CD4-positive, alpha-beta T cell (primary cell): ENCODE data around the gene NUDT14. TPM values are rescaled to one million over a fixed set of nuclear protein-coding genes. Genes with fewer than 3 reads are reported as not detected.

ENCODE experiments used
- ATAC-seq: fragments of 200-7000 bp; cut with Tn5 transposase; one replicate; pipeline ENCODE4 v1.10.0; 2022; ENCODE audit warnings: mild to moderate bottlenecking; ENCODE audit not compliant: poor library complexity
- CTCF ChIA-PET: fragments of 350-600 bp; sonication (Branson Sonifier 250); formaldehyde crosslinking; loops from one replicate; lab custom pipeline; 2021; ENCODE audit warnings: antibody characterized with exemption, inconsistent platforms; lab: Charles Lee
- POLR2A ChIA-PET: fragments of 350-600 bp; sonication (Branson Sonifier 250); formaldehyde crosslinking; loops from one replicate; lab custom pipeline; 2021; ENCODE audit warnings: antibody characterized with exemption, inconsistent platforms; lab: Charles Lee
- DNase-seq, 14 experiments: peaks; one replicate each; pipeline ENCODE4 v3.0.0-alpha.2; 2013 to 2020; ENCODE audit warnings: mixed read lengths in 2 of 14
- H3K27ac ChIP-seq, 2 donors: one replicate each; pipeline versions ENCODE4 v1.5.1 to v1.7.0; 2013; ENCODE audit warnings: low read length in 2 of 2, low read depth in 1 of 2, mild to moderate bottlenecking in 1 of 2
- H3K27me3 ChIP-seq, 2 experiments: 1 replicate in 1 of 2; 2 replicates in 1 of 2; pipeline versions ENCODE4 v1.6.1 to v1.7.0; 2013; ENCODE audit warnings: low read length in 2 of 2, control low read depth in 1 of 2, mild to moderate bottlenecking in 1 of 2, moderate library complexity in 1 of 2; ENCODE audit not compliant: insufficient read depth in 2 of 2, control insufficient read depth in 1 of 2
- H3K36me3 ChIP-seq: one replicate; pipeline ENCODE4 v1.6.1; 2013; ENCODE audit warnings: low read length, control low read depth; ENCODE audit not compliant: insufficient read depth
- H3K4me1 ChIP-seq: one replicate; pipeline ENCODE4 v1.6.1; 2013; ENCODE audit warnings: low read length, control low read depth; ENCODE audit not compliant: insufficient read depth
- H3K4me3 ChIP-seq: one replicate; pipeline ENCODE4 v1.5.1; 2013; ENCODE audit warnings: mild to moderate bottlenecking, low read length, moderate library complexity
- H3K9me3 ChIP-seq, 2 experiments: 1 replicate in 1 of 2; 2 replicates in 1 of 2; pipeline versions ENCODE4 v1.6.1 to v1.7.0; 2013; ENCODE audit warnings: low read length in 2 of 2, mild to moderate bottlenecking in 2 of 2, control low read depth in 1 of 2, moderate library complexity in 1 of 2; ENCODE audit not compliant: control insufficient read depth in 1 of 2, insufficient read depth in 1 of 2
- H3K27ac Mint-ChIP-seq: one replicate; pipeline ENCODE4 v1.8.0; 2020; ENCODE audit warnings: mixed read lengths
- H3K27me3 Mint-ChIP-seq: one replicate; pipeline ENCODE4 v1.8.0; 2021; ENCODE audit warnings: mixed read lengths
- H3K36me3 Mint-ChIP-seq: one replicate; pipeline ENCODE4 v1.8.0; 2021; ENCODE audit warnings: low read depth, mixed read lengths
- H3K4me1 Mint-ChIP-seq: one replicate; pipeline ENCODE4 v1.8.0; 2021; ENCODE audit warnings: low read depth, mixed read lengths
- H3K4me3 Mint-ChIP-seq: one replicate; pipeline ENCODE4 v1.8.0; 2020; ENCODE audit warnings: mild to moderate bottlenecking, mixed read lengths
- H3K9me3 Mint-ChIP-seq: one replicate; pipeline ENCODE4 v1.8.0; 2020; ENCODE audit warnings: mixed read lengths
- CTCF ChIP-seq: fragments of 200-600 bp; IDR thresholded peaks from one replicate; pipeline ENCODE4 v1.8.0; 2022; ENCODE audit warnings: antibody characterized with exemption, mild to moderate bottlenecking
- intact Hi-C, 2 experiments: fragments of 100-400 bp; cut with DNase I in 1 of 2; cut with micrococcal nuclease in 1 of 2; formaldehyde crosslinking; loops; one replicate each; pipeline versions ENCODE4 v1.15.1 to v1.9.0; 2023 to 2025; cut with DNase I, micrococcal nuclease
- total RNA-seq, 174 experiments: library from RNA in 2 of 174; stranded (reverse) in 2 of 174; gene quantifications; one replicate each; pipeline ENCODE4 v1.2.3 and lab custom pipeline; 2021 to 2026

Gene NUDT14
- total RNA-seq, 2 experiments from 2014 or later: 9.0 to 9.2 TPM

GRCh38 chr14:105195522-105196264 lies 14.6 kb upstream of the NUDT14 start:
- no peak overlapping the region for H3K4me3 ChIP-seq
- ChIA-PET CTCF (interaction anchor here (1.0 to 1.3 kb wide), 3 partner anchors 31 to 150 kb away, joined by 3 to 4 read pairs (median 3); no protein-coding TSS in a partner anchor), POLR2A (interaction anchor here (0.7 to 0.9 kb wide), 2 partner anchors 20 to 470 kb away, joined by 3 to 4 read pairs; no protein-coding TSS in a partner anchor)
- peaks cover 46 to 62% of the 10 kb centered on the region in 2 experiments for H3K27me3 ChIP-seq
- ATAC-seq: peak; percentile 18
- Mint-ChIP-seq H3K9me3 (no peaks in the 10 kb centered on the region), H3K4me3 (peak overlapping the region; percentile 30), H3K4me1 (peaks cover 30% of the 10 kb centered on the region), H3K36me3 (no peaks in the 10 kb centered on the region), H3K27me3 (peaks cover 56% of the 10 kb centered on the region), H3K27ac (no peak overlapping the region)
- no peak for TF ChIP-seq CTCF
- peaks cover 0 to 20% of the 10 kb centered on the region in 2 experiments for H3K9me3 ChIP-seq
- peaks cover 51% of the 10 kb centered on the region for H3K4me1 ChIP-seq
- intact Hi-C loops: no loop called here
- H3K36me3 ChIP-seq: no peaks in the 10 kb centered on the region
- peak in 9 of 14 experiments; percentile 12 to 55 (median 30) for DNase-seq
- H3K27ac ChIP-seq: no peak overlapping the region

DNA sequence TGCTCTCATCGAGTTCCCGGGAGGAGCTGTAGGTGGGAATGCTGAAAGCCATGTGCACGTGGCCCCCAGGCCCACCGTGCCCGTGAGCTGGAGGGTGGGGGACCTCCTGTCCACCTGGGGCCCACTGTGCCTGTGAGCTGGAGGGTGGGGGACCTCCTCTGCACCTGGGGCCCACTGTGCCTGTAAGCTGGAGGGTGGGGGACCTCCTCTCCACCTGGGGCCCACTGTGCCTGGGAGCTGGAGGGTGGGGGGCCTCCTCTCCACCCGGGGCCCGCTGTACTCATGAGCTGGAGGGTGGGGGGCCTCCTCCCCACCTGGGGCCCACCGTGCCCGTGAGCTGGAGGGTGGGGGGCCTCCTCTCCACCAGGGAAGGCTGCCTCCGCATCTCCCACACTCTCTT lies 13.9 kb upstream of the NUDT14 start:
- DNase-seq (no peak), ATAC-seq (no peak)
- intact Hi-C loops: no loop called here
- H3K4me1 ChIP-seq: peaks cover 51% of the 10 kb centered on the region
- no peak overlapping the region for H3K27ac Mint-ChIP-seq
- ChIA-PET POLR2A (interaction anchor here (0.7 to 1.1 kb wide), 3 partner anchors 19 to 470 kb away, joined by 3 to 4 read pairs (median 3); partner anchors contain the start of gene CDCA4), CTCF (interaction anchor here (0.7 to 1.3 kb wide), 4 partner anchors 30 to 149 kb away, joined by 3 to 4 read pairs (median 3); no protein-coding TSS in a partner anchor)
- H3K4me3 ChIP-seq: no peak overlapping the region
- no peaks in the 10 kb centered on the region for H3K36me3 ChIP-seq
- H3K9me3 Mint-ChIP-seq: no peaks in the 10 kb centered on the region
- peaks cover 43 to 60% of the 10 kb centered on the region in 2 experiments for H3K27me3 ChIP-seq
- no peak for TF ChIP-seq CTCF
- peaks cover 0 to 20% of the 10 kb centered on the region in 2 experiments for H3K9me3 ChIP-seq
- no peaks in the 10 kb centered on the region for H3K36me3 Mint-ChIP-seq
- H3K4me3 Mint-ChIP-seq: no peak overlapping the region
- peaks cover 50% of the 10 kb centered on the region for H3K27me3 Mint-ChIP-seq
- peaks cover 30% of the 10 kb centered on the region for H3K4me1 Mint-ChIP-seq
- no peak overlapping the region for H3K27ac ChIP-seq

- peaks cover 35 to 55% of the 10 kb centered on the region in 2 experiments for H3K27me3 ChIP-seq
- no peak overlapping the region for H3K27ac Mint-ChIP-seq
- peak overlapping the region; percentile 62 for H3K4me3 Mint-ChIP-seq
- H3K4me3 ChIP-seq: no peak overlapping the region
- CTCF ChIA-PET: interaction anchor here (0.7 to 1.1 kb wide), 3 partner anchors 23 to 104 kb away, joined by 3 read pairs; no protein-coding TSS in a partner anchor
- H3K36me3 Mint-ChIP-seq: no peaks in the 10 kb centered on the region
- H3K9me3 Mint-ChIP-seq: no peaks in the 10 kb centered on the region
- ATAC-seq: peak; percentile 65
- no peaks in the 10 kb centered on the region for H3K36me3 ChIP-seq
- POLR2A ChIA-PET: interaction anchor here (0.7 to 1.1 kb wide), 3 partner anchors 12 to 173 kb away, joined by 3 to 5 read pairs (median 4); partner anchors contain the start of gene CDCA4
- H3K4me1 Mint-ChIP-seq: peaks cover 30% of the 10 kb centered on the region
- intact Hi-C loops: no loop called here
- no peak overlapping the region for H3K27ac ChIP-seq
- peaks cover 51% of the 10 kb centered on the region for H3K4me1 ChIP-seq
- peaks cover 41% of the 10 kb centered on the region for H3K27me3 Mint-ChIP-seq
- peaks cover 0 to 20% of the 10 kb centered on the region in 2 experiments for H3K9me3 ChIP-seq
- TF ChIP-seq CTCF: no peak
- peak in 10 of 14 experiments; percentile 22 to 62 (median 36) for DNase-seq
Observed at GRCh38 chr14:105193916-105194782, 13.0 kb upstream of the NUDT14 start.
